ENCODE measurements around the gene NDE1. TPM values are rescaled to one million over a fixed set of nuclear protein-coding genes. Genes with fewer than 3 reads are reported as not detected.
"Not testable (repeated sequence)": the region's sequence is repeated elsewhere in the genome, so short reads cannot be mapped to it uniquely, and the experiment has no call there.

NDE1 gene
- total RNA-seq, 1 experiment from 2014 or later, result 60.7 TPM

- CTCF ChIA-PET, result no interaction called here
- POLR2A ChIA-PET, result interaction anchor here (0.6 kb wide), 1 partner anchor 10 kb away, joined by 4 read pairs; the partner anchor contains the start of gene MARF1
- H3K9me3 Mint-ChIP-seq (ENCODE audit: unreplicated experiment), result no peaks in the 10 kb centered on the region
Observed at GRCh38 chr16:15653227-15653626, 3.2 kb downstream of the NDE1 start.

DNA sequence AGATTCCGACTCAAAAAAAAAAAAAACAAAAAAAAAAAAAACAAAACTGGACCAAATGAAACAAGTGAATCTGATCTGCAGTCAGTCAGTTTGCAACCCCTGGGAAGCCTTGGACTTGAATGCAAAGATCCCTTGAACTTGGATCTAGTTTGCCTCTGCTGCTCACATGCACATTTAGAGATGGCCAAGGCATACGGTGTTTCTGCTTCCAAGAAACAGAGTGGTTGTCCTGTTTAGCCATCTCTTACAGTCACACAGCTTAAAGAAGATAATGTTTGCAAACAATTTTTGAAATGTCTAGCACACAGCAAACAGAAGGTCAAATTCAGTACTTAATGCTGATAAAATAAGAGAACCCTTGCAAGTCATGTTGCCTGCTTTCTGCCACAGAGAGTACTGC, 4.5 kb downstream of the NDE1 start:
- H3K4me3 Mint-ChIP-seq (ENCODE audit: unreplicated experiment), result no peak overlapping the region
- Histone ChIP-seq H3K9me3 (no peaks in the 10 kb centered on the region), H3K27me3 (replicated peaks; ENCODE audit: control insufficient read depth, insufficient read depth, low read length) (no peaks in the 10 kb centered on the region), H3K4me1 (no peaks in the 10 kb centered on the region), H3K36me3 (ENCODE audit: control insufficient read depth, insufficient read depth, low read length) (peaks cover 2% of the 10 kb centered on the region; the same call in 1 of the 2 replicates), H3K4me3 (ENCODE audit: low read depth, low read length) (no peak overlapping the region)
- H3K9me3 Mint-ChIP-seq (ENCODE audit: unreplicated experiment), result no peaks in the 10 kb centered on the region
- no peaks in the 10 kb centered on the region for H3K27me3 Mint-ChIP-seq (ENCODE audit: insufficient read depth, unreplicated experiment)
- TF ChIP-seq, protein P1, sequence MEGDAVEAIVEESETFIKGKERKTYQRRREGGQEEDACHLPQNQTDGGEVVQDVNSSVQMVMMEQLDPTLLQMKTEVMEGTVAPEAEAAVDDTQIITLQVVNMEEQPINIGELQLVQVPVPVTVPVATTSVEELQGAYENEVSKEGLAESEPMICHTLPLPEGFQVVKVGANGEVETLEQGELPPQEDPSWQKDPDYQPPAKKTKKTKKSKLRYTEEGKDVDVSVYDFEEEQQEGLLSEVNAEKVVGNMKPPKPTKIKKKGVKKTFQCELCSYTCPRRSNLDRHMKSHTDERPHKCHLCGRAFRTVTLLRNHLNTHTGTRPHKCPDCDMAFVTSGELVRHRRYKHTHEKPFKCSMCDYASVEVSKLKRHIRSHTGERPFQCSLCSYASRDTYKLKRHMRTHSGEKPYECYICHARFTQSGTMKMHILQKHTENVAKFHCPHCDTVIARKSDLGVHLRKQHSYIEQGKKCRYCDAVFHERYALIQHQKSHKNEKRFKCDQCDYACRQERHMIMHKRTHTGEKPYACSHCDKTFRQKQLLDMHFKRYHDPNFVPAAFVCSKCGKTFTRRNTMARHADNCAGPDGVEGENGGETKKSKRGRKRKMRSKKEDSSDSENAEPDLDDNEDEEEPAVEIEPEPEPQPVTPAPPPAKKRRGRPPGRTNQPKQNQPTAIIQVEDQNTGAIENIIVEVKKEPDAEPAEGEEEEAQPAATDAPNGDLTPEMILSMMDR (IDR thresholded peaks at IDR 0.05; ENCODE audit: insufficient read depth in 1 of 2, low read depth in 1 of 2, low read length in 1 of 2, severe bottlenecking in 1 of 2, unreplicated experiment in 1 of 2), result no peak
- ChIA-PET POLR2A (no interaction called here), CTCF (no interaction called here)
- no peak overlapping the region for H3K27ac Mint-ChIP-seq (ENCODE audit: unreplicated experiment)
- no peak for DNase-seq
- H3K4me1 Mint-ChIP-seq (ENCODE audit: low read depth, unreplicated experiment), result no peaks in the 10 kb centered on the region
- peaks cover 7% of the 10 kb centered on the region for H3K36me3 Mint-ChIP-seq (ENCODE audit: insufficient read depth, unreplicated experiment)
- intact Hi-C loops (cut with micrococcal nuclease; ENCODE audit: unreplicated experiment), result no loop called here
- no TSS peak for BruUV-seq (replicated peaks)

More at GRCh38 chr16:15653227-15653626, 3.2 kb downstream of the NDE1 start:
- peaks cover 7% of the 10 kb centered on the region for H3K36me3 Mint-ChIP-seq (ENCODE audit: insufficient read depth, unreplicated experiment)
- peaks cover 2% of the 10 kb centered on the region; the same call in 1 of the 2 replicates for H3K36me3 ChIP-seq (ENCODE audit: control insufficient read depth, insufficient read depth, low read length)
- no peaks in the 10 kb centered on the region for H3K27me3 ChIP-seq (replicated peaks; ENCODE audit: control insufficient read depth, insufficient read depth, low read length)
- intact Hi-C loops (cut with micrococcal nuclease; ENCODE audit: unreplicated experiment), result no loop called here
- no peaks in the 10 kb centered on the region for H3K9me3 ChIP-seq
- no peak overlapping the region for H3K4me3 ChIP-seq (ENCODE audit: low read depth, low read length)
- no peaks in the 10 kb centered on the region for H3K4me1 Mint-ChIP-seq (ENCODE audit: low read depth, unreplicated experiment)
- no peaks in the 10 kb centered on the region for H3K27me3 Mint-ChIP-seq (ENCODE audit: insufficient read depth, unreplicated experiment)
- peaks cover 4% of the 10 kb centered on the region for H3K4me1 ChIP-seq
- no peak overlapping the region for H3K4me3 Mint-ChIP-seq (ENCODE audit: unreplicated experiment)
- H3K27ac Mint-ChIP-seq (ENCODE audit: unreplicated experiment), result no peak overlapping the region
- DNase-seq, result no peak
- TF ChIP-seq, protein P1 (IDR thresholded peaks at IDR 0.05; ENCODE audit: insufficient read depth in 1 of 2, low read depth in 1 of 2, low read length in 1 of 2, severe bottlenecking in 1 of 2, unreplicated experiment in 1 of 2), result no peak
- no TSS peak for BruUV-seq (replicated peaks)

GRCh38 chr16:15655561-15655960, 5.5 kb downstream of the NDE1 start:
- H3K27me3 Mint-ChIP-seq (ENCODE audit: insufficient read depth, unreplicated experiment); H3K9me3 ChIP-seq; H3K4me3 ChIP-seq (ENCODE audit: low read depth, low read length); H3K27me3 ChIP-seq (replicated peaks; ENCODE audit: control insufficient read depth, insufficient read depth, low read length); intact Hi-C loops (cut with micrococcal nuclease; ENCODE audit: unreplicated experiment); H3K9me3 Mint-ChIP-seq (ENCODE audit: unreplicated experiment); BruUV-seq (replicated peaks); POLR2A ChIA-PET; H3K4me1 ChIP-seq; H3K36me3 ChIP-seq (ENCODE audit: control insufficient read depth, insufficient read depth, low read length); H3K36me3 Mint-ChIP-seq (ENCODE audit: insufficient read depth, unreplicated experiment); CTCF ChIA-PET; H3K4me1 Mint-ChIP-seq (ENCODE audit: low read depth, unreplicated experiment); H3K27ac Mint-ChIP-seq (ENCODE audit: unreplicated experiment); DNase-seq; H3K4me3 Mint-ChIP-seq (ENCODE audit: unreplicated experiment): not testable (repeated sequence)

- intact Hi-C loops (cut with micrococcal nuclease; ENCODE audit: unreplicated experiment), result no loop called here
Observed at GRCh38 chr16:15658149-15658548, 8.1 kb downstream of the NDE1 start.

More at GRCh38 chr16:15658149-15658548, 8.1 kb downstream of the NDE1 start:
- H3K27ac Mint-ChIP-seq (ENCODE audit: unreplicated experiment), result no peak overlapping the region
- H3K9me3 ChIP-seq, result no peaks in the 10 kb centered on the region
- H3K36me3 Mint-ChIP-seq (ENCODE audit: insufficient read depth, unreplicated experiment), result peaks cover 23% of the 10 kb centered on the region
- no peak overlapping the region for H3K4me3 ChIP-seq (ENCODE audit: low read depth, low read length)
- H3K4me3 Mint-ChIP-seq (ENCODE audit: unreplicated experiment), result no peak overlapping the region
- no peaks in the 10 kb centered on the region for H3K4me1 ChIP-seq
- H3K4me1 Mint-ChIP-seq (ENCODE audit: low read depth, unreplicated experiment), result peaks cover 7% of the 10 kb centered on the region
- H3K27me3 ChIP-seq (replicated peaks; ENCODE audit: control insufficient read depth, insufficient read depth, low read length), result no peaks in the 10 kb centered on the region
- ChIA-PET CTCF (no interaction called here), POLR2A (no interaction called here)
- no TSS peak for BruUV-seq (replicated peaks)
- H3K36me3 ChIP-seq (ENCODE audit: control insufficient read depth, insufficient read depth, low read length), result peaks cover 2% of the 10 kb centered on the region; the same call in 1 of the 2 replicates
- DNase-seq, result no peak
- H3K27me3 Mint-ChIP-seq (ENCODE audit: insufficient read depth, unreplicated experiment), result no peaks in the 10 kb centered on the region
- H3K9me3 Mint-ChIP-seq (ENCODE audit: unreplicated experiment), result no peaks in the 10 kb centered on the region
- TF ChIP-seq, protein P1 (IDR thresholded peaks at IDR 0.05; ENCODE audit: insufficient read depth in 1 of 2, low read depth in 1 of 2, low read length in 1 of 2, severe bottlenecking in 1 of 2, unreplicated experiment in 1 of 2), result no peak

All from Caco-2 (cell line).